ENCODE data around the gene MALT1.

DNA sequence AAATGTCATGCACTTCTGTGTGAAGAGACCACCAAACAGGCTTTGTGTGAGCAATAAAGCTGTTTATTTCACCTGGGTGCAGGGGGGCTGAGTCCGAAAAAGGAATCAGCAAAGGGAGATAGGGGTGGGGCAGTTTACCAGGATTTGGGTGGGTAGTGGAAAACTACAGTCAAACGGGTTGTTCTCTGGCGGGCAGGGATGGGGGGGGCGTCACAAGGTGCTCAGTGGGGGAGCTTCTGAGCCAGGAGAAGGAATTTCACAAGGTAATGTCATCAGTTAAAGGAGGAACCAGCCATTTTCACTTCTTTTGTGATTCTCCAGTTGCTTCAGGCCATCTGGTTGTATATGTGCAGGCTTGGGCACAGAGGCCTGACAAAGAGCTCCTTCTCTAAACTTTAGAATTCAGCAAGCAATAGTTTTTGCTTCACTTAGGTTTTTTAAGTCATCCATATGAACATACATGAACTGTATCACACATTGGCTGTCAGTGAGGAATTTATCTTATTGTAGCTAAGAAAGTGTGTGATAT lies 24.9 kb upstream of the MALT1 start:
- TF ChIP-seq, protein P1, sequence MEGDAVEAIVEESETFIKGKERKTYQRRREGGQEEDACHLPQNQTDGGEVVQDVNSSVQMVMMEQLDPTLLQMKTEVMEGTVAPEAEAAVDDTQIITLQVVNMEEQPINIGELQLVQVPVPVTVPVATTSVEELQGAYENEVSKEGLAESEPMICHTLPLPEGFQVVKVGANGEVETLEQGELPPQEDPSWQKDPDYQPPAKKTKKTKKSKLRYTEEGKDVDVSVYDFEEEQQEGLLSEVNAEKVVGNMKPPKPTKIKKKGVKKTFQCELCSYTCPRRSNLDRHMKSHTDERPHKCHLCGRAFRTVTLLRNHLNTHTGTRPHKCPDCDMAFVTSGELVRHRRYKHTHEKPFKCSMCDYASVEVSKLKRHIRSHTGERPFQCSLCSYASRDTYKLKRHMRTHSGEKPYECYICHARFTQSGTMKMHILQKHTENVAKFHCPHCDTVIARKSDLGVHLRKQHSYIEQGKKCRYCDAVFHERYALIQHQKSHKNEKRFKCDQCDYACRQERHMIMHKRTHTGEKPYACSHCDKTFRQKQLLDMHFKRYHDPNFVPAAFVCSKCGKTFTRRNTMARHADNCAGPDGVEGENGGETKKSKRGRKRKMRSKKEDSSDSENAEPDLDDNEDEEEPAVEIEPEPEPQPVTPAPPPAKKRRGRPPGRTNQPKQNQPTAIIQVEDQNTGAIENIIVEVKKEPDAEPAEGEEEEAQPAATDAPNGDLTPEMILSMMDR (IDR thresholded peaks at IDR 0.05), result no peak
- no peak for TF ChIP-seq EZH2 (IDR thresholded peaks at IDR 0.05; ENCODE audit: borderline replicate concordance, insufficient read depth, low read depth, low read length, poor library complexity, severe bottlenecking)

All from B cell (primary cell).